Type B pancreatic cell (in vitro differentiated cells): ENCODE results near the gene DIPK1A. TPM values are rescaled to one million over a fixed set of nuclear protein-coding genes. Genes with fewer than 3 reads are reported as not detected.
"Not testable (repeated sequence)": the region's sequence is repeated elsewhere in the genome, so short reads cannot be mapped to it uniquely, and the experiment has no call there.

Experiments
- DNase-seq: peaks from one replicate; pipeline ENCODE4 v3.0.0; 2021; ENCODE audit warnings: mixed read lengths; ENCODE audit not compliant: unreplicated experiment; ENCODE audit errors: extremely low spot score
- H3K27ac Mint-ChIP-seq: 2 replicates; pipeline ENCODE4 v1.8.0; 2021; ENCODE audit warnings: mild to moderate bottlenecking, mixed read lengths
- H3K27me3 Mint-ChIP-seq: 2 replicates; pipeline ENCODE4 v1.8.0; 2021; ENCODE audit warnings: mixed read lengths
- H3K36me3 Mint-ChIP-seq: 2 replicates; pipeline ENCODE4 v1.8.0; 2021; ENCODE audit warnings: mixed read lengths
- H3K4me1 Mint-ChIP-seq: one replicate; pipeline ENCODE4 v1.8.0; 2021; ENCODE audit warnings: mixed read lengths; ENCODE audit not compliant: unreplicated experiment
- H3K4me3 Mint-ChIP-seq: 2 replicates; pipeline ENCODE4 v1.8.0; 2021; ENCODE audit warnings: mild to moderate bottlenecking, mixed read lengths
- H3K9me3 Mint-ChIP-seq: 2 replicates; pipeline ENCODE4 v1.8.0; 2021; ENCODE audit warnings: mixed read lengths
- CTCF ChIP-seq: fragments of 200-600 bp; sonication (generic); conservative IDR thresholded peaks from 2 replicates; pipeline ENCODE4 v1.5.0; 2021; ENCODE audit warnings: antibody characterized with exemption, mild to moderate bottlenecking
- total RNA-seq: library from RNA; stranded (reverse); gene quantifications from 2 replicates; pipeline ENCODE4 v1.2.1, GENCODE V29; 2021; ENCODE audit warnings: low replicate concordance

Gene DIPK1A
- total RNA-seq, 1 donor from 2014 or later = 4.6 TPM

GRCh38 chr1:92980732-92981647 lies 19.7 kb upstream of the DIPK1A start:
- Mint-ChIP-seq H3K9me3 (no peaks in the 10 kb centered on the region), H3K36me3 (no peaks in the 10 kb centered on the region), H3K27me3 (no peaks in the 10 kb centered on the region), H3K27ac (no peak overlapping the region), H3K4me1 (peaks cover 5% of the 10 kb centered on the region), H3K4me3 (no peak overlapping the region)
- no peak for DNase-seq
- TF ChIP-seq CTCF = no peak

DNA sequence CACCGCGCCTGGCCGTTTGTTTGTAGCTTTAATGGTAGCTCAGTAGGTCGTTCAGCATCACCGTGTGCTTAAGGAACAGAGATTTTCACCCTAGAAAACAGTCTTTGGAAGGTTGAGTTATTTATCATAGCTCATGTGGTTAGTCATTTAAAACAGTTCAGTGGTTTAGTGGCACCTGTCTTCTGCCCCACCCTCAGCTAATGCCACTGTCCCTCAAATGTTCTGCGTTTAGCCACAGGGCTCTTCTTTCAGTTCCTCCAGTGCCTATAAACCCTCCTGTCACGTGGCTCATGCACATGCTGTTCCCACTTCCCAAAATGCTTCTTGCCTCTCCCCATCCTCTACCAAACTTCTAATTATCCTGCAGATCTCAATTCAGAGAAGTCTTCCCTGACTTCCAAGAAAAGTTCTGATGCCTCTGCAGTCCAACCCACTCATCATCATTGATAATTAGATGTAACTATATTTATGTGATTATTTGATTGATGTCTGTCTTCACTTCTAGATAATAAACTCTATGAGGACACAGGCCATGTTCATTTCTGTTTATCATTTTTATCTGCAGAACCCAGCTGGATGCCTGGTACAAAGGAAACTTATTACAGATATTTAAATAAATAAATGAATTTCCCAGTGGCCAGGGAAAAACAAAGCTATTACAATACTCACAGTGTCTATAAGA lies 14.4 kb upstream of the DIPK1A start:
- no peaks in the 10 kb centered on the region for H3K36me3 Mint-ChIP-seq
- TF ChIP-seq CTCF = no peak
- H3K9me3 Mint-ChIP-seq = no peaks in the 10 kb centered on the region
- no peaks in the 10 kb centered on the region for H3K27me3 Mint-ChIP-seq
- DNase-seq = no peak
- no peaks in the 10 kb centered on the region for H3K4me1 Mint-ChIP-seq
- H3K27ac Mint-ChIP-seq = no peak overlapping the region
- no peak overlapping the region for H3K4me3 Mint-ChIP-seq

GRCh38 chr1:92974112-92974511 lies 12.8 kb upstream of the DIPK1A start:
- not testable (repeated sequence) for H3K4me3 Mint-ChIP-seq, H3K27me3 Mint-ChIP-seq, H3K27ac Mint-ChIP-seq, H3K9me3 Mint-ChIP-seq, H3K36me3 Mint-ChIP-seq, H3K4me1 Mint-ChIP-seq, DNase-seq

- Mint-ChIP-seq H3K27ac (no peak overlapping the region), H3K9me3 (no peaks in the 10 kb centered on the region), H3K4me3 (no peak overlapping the region), H3K36me3 (no peaks in the 10 kb centered on the region), H3K27me3 (no peaks in the 10 kb centered on the region), H3K4me1 (peaks cover 2% of the 10 kb centered on the region)
- TF ChIP-seq CTCF = no peak
- DNase-seq = no peak
Observed at GRCh38 chr1:92973203-92973897, 12.1 kb upstream of the DIPK1A start.

- Mint-ChIP-seq H3K4me3 (no peak overlapping the region), H3K27me3 (no peaks in the 10 kb centered on the region), H3K4me1 (peaks cover 5% of the 10 kb centered on the region), H3K36me3 (no peaks in the 10 kb centered on the region), H3K27ac (no peak overlapping the region), H3K9me3 (no peaks in the 10 kb centered on the region)
- no peak for DNase-seq
- TF ChIP-seq CTCF = no peak
Observed at GRCh38 chr1:92972409-92973129, 11.3 kb upstream of the DIPK1A start.

DNA sequence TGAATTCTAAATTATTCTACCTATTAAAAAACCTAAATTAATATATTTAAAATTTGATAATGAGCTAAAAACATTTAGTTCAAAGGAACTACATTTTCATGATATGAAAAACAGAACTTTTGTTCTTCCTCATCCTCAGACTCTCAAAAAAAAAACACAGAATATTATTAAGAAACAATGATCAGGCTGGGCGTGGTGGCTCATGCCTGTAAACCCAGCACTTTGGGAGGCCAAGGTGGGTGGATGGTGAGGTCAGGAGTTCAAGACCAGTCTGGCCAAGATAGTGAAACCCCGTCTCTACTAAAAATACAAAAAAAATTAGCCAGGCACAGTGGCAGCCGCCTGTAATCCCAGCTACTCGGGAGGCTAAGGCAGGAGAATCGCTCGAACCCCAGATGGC lies 10.7 kb upstream of the DIPK1A start:
- H3K36me3 Mint-ChIP-seq, H3K27ac Mint-ChIP-seq, H3K9me3 Mint-ChIP-seq: not testable (repeated sequence)

More for the DNA sequence above, 10.7 kb upstream of the DIPK1A start:
- not testable (repeated sequence) for H3K4me3 Mint-ChIP-seq, DNase-seq, H3K4me1 Mint-ChIP-seq, H3K27me3 Mint-ChIP-seq
